GM23248 (cell line): Measurements from ENCODE around the gene SNX15. TPM values are rescaled to one million over a fixed set of nuclear protein-coding genes. Genes with fewer than 3 reads are reported as not detected.

Experiments used
- DNase-seq: peaks from one replicate; pipeline ENCODE4 v3.0.0-alpha.2; 2015
- H2AFZ ChIP-seq: fragments of 200-600 bp; sonication (generic); 2 replicates; pipeline ENCODE4 v1.6.1; 2016; ENCODE audit warnings: antibody characterized with exemption
- H3F3A ChIP-seq: fragments of 200-600 bp; sonication (generic); 2 replicates; pipeline ENCODE4 v1.6.1; 2016; ENCODE audit warnings: mild to moderate bottlenecking, antibody characterized with exemption, mixed run types; ENCODE audit not compliant: insufficient read depth
- H3K27ac ChIP-seq: fragments of 200-600 bp; sonication (generic); 2 replicates; pipeline ENCODE4 v1.5.1; 2016; ENCODE audit warnings: mild to moderate bottlenecking
- H3K27me3 ChIP-seq: fragments of 200-600 bp; sonication (generic); replicated peaks from 2 replicates; pipeline ENCODE4 v1.6.1; 2016; ENCODE audit warnings: mild to moderate bottlenecking; ENCODE audit not compliant: insufficient read depth
- H3K36me3 ChIP-seq: fragments of 200-600 bp; sonication (generic); 2 replicates; pipeline ENCODE4 v1.6.1; 2016; ENCODE audit warnings: low read depth, mild to moderate bottlenecking
- H3K4me1 ChIP-seq: fragments of 200-600 bp; sonication (generic); 2 replicates; pipeline ENCODE4 v1.6.1; 2016; ENCODE audit warnings: mild to moderate bottlenecking; ENCODE audit not compliant: insufficient read depth
- H3K4me2 ChIP-seq: fragments of 200-600 bp; sonication (generic); one replicate; pipeline ENCODE4 v1.6.1; 2016; ENCODE audit warnings: mild to moderate bottlenecking; ENCODE audit not compliant: unreplicated experiment
- H3K4me3 ChIP-seq: fragments of 200-600 bp; sonication (generic); 2 replicates; pipeline ENCODE4 v1.5.1; 2016; ENCODE audit warnings: mild to moderate bottlenecking
- H3K79me2 ChIP-seq: fragments of 200-600 bp; sonication (generic); 2 replicates; pipeline ENCODE4 v1.6.1; 2016; ENCODE audit warnings: mild to moderate bottlenecking; ENCODE audit not compliant: insufficient read depth
- H3K9ac ChIP-seq: fragments of 200-600 bp; sonication (generic); 2 replicates; pipeline ENCODE4 v1.6.1; 2016; ENCODE audit warnings: mild to moderate bottlenecking
- H3K9me2 ChIP-seq: fragments of 200-600 bp; sonication (generic); 2 replicates; pipeline ENCODE4 v1.6.1; 2016; ENCODE audit warnings: mixed run types, mild to moderate bottlenecking, moderate library complexity; ENCODE audit not compliant: insufficient read depth
- H3K9me3 ChIP-seq: fragments of 200-600 bp; sonication (generic); one replicate; pipeline ENCODE4 v1.6.1; 2017; ENCODE audit warnings: low read depth
- H4K20me1 ChIP-seq: fragments of 200-600 bp; sonication (generic); 2 replicates; pipeline ENCODE4 v1.6.0; 2016; ENCODE audit not compliant: insufficient read depth
- EZH2 ChIP-seq: fragments of 200-600 bp; sonication (generic); IDR thresholded peaks from 2 replicates; pipeline ENCODE4 v1.6.1; 2018; ENCODE audit warnings: antibody characterized with exemption, mild to moderate bottlenecking; ENCODE audit not compliant: insufficient read depth, poor library complexity, severe bottlenecking
- EZH2phosphoT487 ChIP-seq: fragments of 200-600 bp; sonication (generic); IDR thresholded peaks from 2 replicates; pipeline ENCODE4 v1.6.1; 2018; ENCODE audit warnings: antibody characterized with exemption, moderate library complexity, mild to moderate bottlenecking, low read depth; ENCODE audit not compliant: insufficient read depth
- WGBS, 2 experiments: methylation state at CpG; one replicate each; pipeline ENCODE4 v1.1.6; 2015 to 2017; ENCODE audit warnings: low lambda C conversion rate in 2 of 2, low coverage in 1 of 2; ENCODE audit errors: missing lambda C conversion rate in 2 of 2; 5-methylcytosine and 5-hydroxymethylcytosine counted together
- in situ Hi-C: fragments of 300-500 bp; cut with MboI; formaldehyde crosslinking; loops from 2 replicates; pipeline ENCODE4 v1.15.0; 2020
- polyA plus RNA-seq: library from polyadenylated mRNA; unstranded; fragments of >200 nt; fragmentation: Nextera tagmentation; extraction: Ambion mirVana; gene quantifications from 2 replicates; pipeline ENCODE4 v1.2.1, GENCODE V29; 2016
- total RNA-seq: library from RNA; depleted of rRNA; stranded (reverse); fragments of >200 nt; shearing (Covaris generic); gene quantifications from 2 replicates; pipeline ENCODE4 v1.2.3, GENCODE V29; 2014

The SNX15 gene
- total and polyA plus RNA-seq, 2 experiments from 2014 or later = 17.2 to 17.5 TPM

DNA sequence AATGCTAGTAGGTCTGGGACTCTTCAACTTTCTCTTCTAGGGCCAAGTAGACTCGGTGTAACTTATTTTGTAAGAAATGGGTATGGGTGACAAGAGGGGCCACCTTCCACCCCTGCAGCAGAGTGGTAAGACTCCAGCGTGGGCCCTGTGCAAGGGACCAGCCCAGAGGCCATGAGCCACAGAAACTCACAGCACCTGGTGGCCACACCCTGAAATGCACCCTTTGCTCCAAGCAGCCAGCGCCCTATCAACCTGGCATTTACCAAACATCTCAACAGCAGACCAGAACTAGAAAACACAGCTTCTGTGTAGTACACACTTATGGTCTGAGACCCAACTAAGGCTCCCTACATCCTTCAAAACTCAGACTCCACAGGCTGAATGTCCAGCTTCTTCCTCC, 50.9 kb downstream of the SNX15 start:
- H3K79me2 ChIP-seq = peaks cover 48% of the 10 kb centered on the region
- 69 to 80% methylated on average over 3 of the region's 3 CpGs for WGBS, 2 experiments
- H2AFZ ChIP-seq = no peak overlapping the region
- H3K27me3 ChIP-seq = no peaks in the 10 kb centered on the region
- H3K36me3 ChIP-seq = no peaks in the 10 kb centered on the region
- no peak overlapping the region for H3K9ac ChIP-seq
- H4K20me1 ChIP-seq = no peaks in the 10 kb centered on the region
- no peaks in the 10 kb centered on the region for H3K9me3 ChIP-seq
- H3F3A ChIP-seq = no peaks in the 10 kb centered on the region
- H3K27ac ChIP-seq = no peak overlapping the region
- no peaks in the 10 kb centered on the region for H3K4me1 ChIP-seq
- peak; percentile 46 for DNase-seq
- in situ Hi-C loops = no loop called here
- no peak overlapping the region for H3K4me3 ChIP-seq
- H3K9me2 ChIP-seq = no peaks in the 10 kb centered on the region
- H3K4me2 ChIP-seq = no peak overlapping the region
- TF ChIP-seq EZH2 (no peak), EZH2phosphoT487 (no peak)

DNA sequence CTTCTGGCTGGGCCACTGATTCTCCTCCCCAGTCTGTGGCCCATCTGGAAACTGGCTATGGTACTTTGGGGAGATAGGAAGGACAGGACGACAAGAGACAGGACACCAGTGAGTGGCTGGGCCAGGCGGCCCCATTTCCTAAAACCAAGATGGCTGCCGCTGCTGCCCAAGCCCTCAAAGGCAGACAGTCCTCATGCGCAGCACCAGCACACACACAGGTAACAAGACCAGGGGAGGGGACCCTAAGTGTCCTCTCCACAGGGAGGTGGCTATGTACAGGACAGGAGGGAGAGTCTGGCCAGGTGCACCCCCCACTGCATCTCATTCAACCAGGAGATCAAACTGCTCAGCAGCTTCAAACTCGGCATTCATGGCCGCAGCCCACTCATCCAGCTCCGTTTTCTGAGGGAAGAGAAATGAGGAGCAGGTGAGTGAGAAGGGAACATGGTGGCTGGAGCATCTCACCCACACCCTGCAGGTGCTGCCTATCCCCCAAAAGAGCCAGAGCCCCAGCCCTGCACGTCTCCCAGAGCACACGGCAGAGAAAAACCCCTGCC, 51.6 kb downstream of the SNX15 start:
- no peaks in the 10 kb centered on the region for H3K9me3 ChIP-seq
- no peak for DNase-seq
- no peaks in the 10 kb centered on the region for H3K9me2 ChIP-seq
- TF ChIP-seq EZH2 (no peak), EZH2phosphoT487 (no peak)
- no peaks in the 10 kb centered on the region for H3K4me1 ChIP-seq
- no peaks in the 10 kb centered on the region for H4K20me1 ChIP-seq
- H2AFZ ChIP-seq = no peak overlapping the region
- H3K79me2 ChIP-seq = peaks cover 54% of the 10 kb centered on the region
- no peak overlapping the region for H3K27ac ChIP-seq
- no peak overlapping the region for H3K9ac ChIP-seq
- no peaks in the 10 kb centered on the region for H3K27me3 ChIP-seq
- in situ Hi-C loops = no loop called here
- 94 to 96% methylated on average over 9 of the region's 9 CpGs for WGBS, 2 experiments
- no peak overlapping the region for H3K4me3 ChIP-seq
- H3K36me3 ChIP-seq = no peaks in the 10 kb centered on the region
- no peaks in the 10 kb centered on the region for H3F3A ChIP-seq
- H3K4me2 ChIP-seq = no peak overlapping the region

DNA sequence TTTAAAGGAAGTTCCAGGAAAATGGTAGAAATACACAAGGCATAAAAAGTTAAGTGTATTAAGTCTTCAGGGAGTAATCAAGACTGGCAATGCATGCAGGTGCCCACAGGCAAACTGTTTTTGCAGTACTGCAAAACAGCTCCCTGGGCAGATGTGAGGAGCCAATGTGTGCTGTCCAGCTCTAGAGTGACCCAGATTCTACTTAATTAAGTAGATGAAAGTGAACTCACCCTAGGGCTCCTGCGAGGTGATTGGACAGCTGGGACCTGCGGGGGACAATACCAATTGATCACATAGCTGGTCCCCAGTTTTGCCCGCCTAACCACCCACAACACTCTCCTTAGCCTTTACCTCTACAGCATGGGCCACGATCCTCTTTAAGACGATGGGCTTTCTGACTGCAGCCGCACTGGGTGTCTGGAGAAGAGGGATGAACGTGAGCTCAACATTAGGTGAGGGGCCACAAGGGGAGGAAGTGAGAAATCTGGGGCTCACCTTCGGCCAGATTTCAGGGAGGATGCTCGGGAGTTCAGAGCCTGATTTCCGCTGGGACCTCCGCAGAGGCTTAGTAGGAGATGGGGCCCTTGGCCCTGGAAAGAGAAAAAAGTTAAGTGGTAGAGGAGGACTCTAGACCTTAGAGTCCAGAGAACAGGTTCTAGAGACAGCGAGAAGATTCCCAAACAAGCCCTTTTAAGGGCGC, 56.0 kb downstream of the SNX15 start:
- H3K4me1 ChIP-seq = 0 out of 2 replicates have a peak, but pooled peaks cover 5% of the 10 kb centered on the region
- 5 to 6% methylated on average over 13 of the region's 13 CpGs for WGBS, 2 experiments
- H3K79me2 ChIP-seq = peaks cover 65% of the 10 kb centered on the region
- H4K20me1 ChIP-seq = no peaks in the 10 kb centered on the region
- H3K9me2 ChIP-seq = no peaks in the 10 kb centered on the region
- no peaks in the 10 kb centered on the region for H3K27me3 ChIP-seq
- no peak for TF ChIP-seq EZH2
- no peak for TF ChIP-seq EZH2phosphoT487
- peak overlapping the region; percentile 79 for H3K4me2 ChIP-seq
- in situ Hi-C loops = no loop called here
- no peaks in the 10 kb centered on the region for H3K9me3 ChIP-seq
- peak overlapping the region; percentile 93 for H3K4me3 ChIP-seq
- peaks cover 9% of the 10 kb centered on the region; the same call in 1 of the 2 replicates for H3K36me3 ChIP-seq
- H3K27ac ChIP-seq = peak overlapping the region; percentile 89
- DNase-seq = peak; percentile 30
- H3K9ac ChIP-seq = peak overlapping the region; percentile 94
- peak overlapping the region; percentile 93 for H2AFZ ChIP-seq
- H3F3A ChIP-seq = no peaks in the 10 kb centered on the region

DNA sequence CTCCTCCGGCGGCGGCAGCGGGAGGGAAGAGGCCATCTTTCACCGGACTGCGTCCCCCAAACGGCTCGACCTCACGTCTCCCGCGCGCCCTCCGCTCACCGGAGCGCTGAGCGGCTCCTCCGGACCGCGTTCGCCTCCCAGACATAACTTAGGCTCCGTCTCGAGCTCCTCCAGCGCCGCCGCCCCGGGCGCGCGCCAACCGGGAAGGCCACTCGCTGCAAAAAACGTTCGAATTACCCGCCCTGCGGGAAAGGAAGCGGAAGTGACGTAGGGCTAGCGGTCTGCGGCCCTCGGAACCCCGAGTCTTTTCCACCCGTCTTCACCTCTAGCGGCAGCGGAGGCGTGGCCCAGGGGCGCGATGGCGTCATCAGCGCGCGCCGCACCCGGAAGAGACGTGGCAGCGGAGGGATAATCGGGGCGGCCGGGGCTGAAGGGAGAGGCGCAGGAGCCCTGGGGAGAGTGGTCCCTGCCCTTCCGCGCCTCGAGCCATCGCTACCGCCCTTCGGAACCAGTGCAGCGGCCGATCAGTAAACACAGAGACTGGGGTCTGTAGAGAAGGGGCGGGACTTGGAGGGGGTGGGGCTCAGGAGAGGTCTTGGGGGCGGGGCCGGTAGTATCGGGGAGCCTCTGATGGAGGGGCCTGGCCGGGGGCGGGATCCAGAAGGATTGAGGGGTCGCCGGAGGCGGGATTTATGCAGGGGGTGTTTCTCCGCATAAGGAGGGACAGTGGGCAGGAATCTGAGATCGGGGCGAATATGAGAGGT, 56.8 kb downstream of the SNX15 start, which contains the start of the genes CDCA5 and ZFPL1:
TSS of gene CDCA5 (minus strand) at position 207 of the 764 bp plus-strand sequence. CDS start at position 145, 62 bp downstream.
TSS of gene ZFPL1 (plus strand) at position 389 of the 764 bp plus-strand sequence. CDS start 477 bp downstream, outside the sequence.
- H3K4me1 ChIP-seq = 0 out of 2 replicates have a peak, but pooled peaks cover 5% of the 10 kb centered on the region
- no peaks in the 10 kb centered on the region for H3F3A ChIP-seq
- H2AFZ ChIP-seq = peak within 1 kb of the TSS; percentile 93
- H3K27me3 ChIP-seq = no peaks in the 10 kb centered on the region
- in situ Hi-C loops = no loop called here
- H3K79me2 ChIP-seq = peaks cover 58% of the 10 kb centered on the region
- peak within 1 kb of the TSS; percentile 94 for H3K9ac ChIP-seq
- H3K36me3 ChIP-seq = peaks cover 9% of the 10 kb centered on the region; the same call in 1 of the 2 replicates
- no peaks in the 10 kb centered on the region for H4K20me1 ChIP-seq
- 1 to 3% methylated on average over 77 to 79 of the region's 79 CpGs for WGBS, 2 experiments
- DNase-seq = peak; percentile 99
- no peaks in the 10 kb centered on the region for H3K9me3 ChIP-seq
- H3K4me3 ChIP-seq = peak within 1 kb of the TSS; percentile 93
- TF ChIP-seq EZH2 (no peak), EZH2phosphoT487 (no peak)
- peak within 1 kb of the TSS; percentile 89 for H3K27ac ChIP-seq
- H3K9me2 ChIP-seq = no peaks in the 10 kb centered on the region
- peak within 1 kb of the TSS; percentile 93 for H3K4me2 ChIP-seq
